Glutamatergic neuron (in vitro differentiated cells): ENCODE data around the gene RTP1. TPM values are rescaled to one million over a fixed set of nuclear protein-coding genes. Genes with fewer than 3 reads are reported as not detected.

ENCODE experiments used
- DNase-seq: peaks from one replicate; pipeline ENCODE4 v3.0.0; 2022
- H3K27ac Mint-ChIP-seq: one replicate; pipeline ENCODE4 v1.8.0; 2020; ENCODE audit warnings: mild to moderate bottlenecking, mixed read lengths, inconsistent platforms; ENCODE audit not compliant: unreplicated experiment
- H3K27me3 Mint-ChIP-seq: one replicate; pipeline ENCODE4 v1.8.0; 2020; ENCODE audit warnings: mild to moderate bottlenecking, moderate library complexity, mixed read lengths, inconsistent platforms; ENCODE audit not compliant: unreplicated experiment
- H3K36me3 Mint-ChIP-seq: one replicate; pipeline ENCODE4 v1.8.0; 2020; ENCODE audit warnings: mild to moderate bottlenecking, mixed read lengths, inconsistent platforms; ENCODE audit not compliant: unreplicated experiment
- H3K4me1 Mint-ChIP-seq: one replicate; pipeline ENCODE4 v1.8.0; 2020; ENCODE audit warnings: mild to moderate bottlenecking, low read depth, mixed read lengths, inconsistent platforms; ENCODE audit not compliant: unreplicated experiment
- H3K4me3 Mint-ChIP-seq: one replicate; pipeline ENCODE4 v1.8.0; 2020; ENCODE audit warnings: mild to moderate bottlenecking, mixed read lengths, inconsistent platforms; ENCODE audit not compliant: unreplicated experiment
- H3K9me3 Mint-ChIP-seq: one replicate; pipeline ENCODE4 v1.8.0; 2020; ENCODE audit warnings: mild to moderate bottlenecking, moderate library complexity, mixed read lengths, inconsistent platforms; ENCODE audit not compliant: unreplicated experiment
- CTCF ChIP-seq: fragments of 200-600 bp; sonication (generic); IDR thresholded peaks from one replicate; pipeline ENCODE4 v1.5.0; 2021; ENCODE audit not compliant: partially characterized antibody, unreplicated experiment
- total RNA-seq: library from RNA; stranded (reverse); fragmentation: NEBNext Ultra II Directional; extraction: Animal tissue kit (Norgen Biotek cat#: 25700); gene quantifications from one replicate; pipeline ENCODE4 v1.2.1, GENCODE V29; 2021; ENCODE audit not compliant: unreplicated experiment

RTP1 gene
- total RNA-seq, 1 donor from 2014 or later, result not detected

GRCh38 chr3:187172929-187173328 is 24.4 kb upstream of the RTP1 start:
- Mint-ChIP-seq H3K27ac (no peak overlapping the region), H3K4me1 (no peaks in the 10 kb centered on the region), H3K9me3 (peaks cover 2% of the 10 kb centered on the region), H3K27me3 (no peaks in the 10 kb centered on the region), H3K36me3 (no peaks in the 10 kb centered on the region), H3K4me3 (no peak overlapping the region)
- no peak for TF ChIP-seq CTCF
- no peak for DNase-seq

- TF ChIP-seq CTCF, result no peak
- Mint-ChIP-seq H3K27me3 (peaks cover 6% of the 10 kb centered on the region), H3K4me1 (peaks cover 6% of the 10 kb centered on the region), H3K27ac (no peak overlapping the region), H3K4me3 (no peak overlapping the region), H3K9me3 (peaks cover 3% of the 10 kb centered on the region), H3K36me3 (no peaks in the 10 kb centered on the region)
- no peak for DNase-seq
Measured at GRCh38 chr3:187181454-187182170, 15.7 kb upstream of the RTP1 start.

- H3K4me1 Mint-ChIP-seq, result peaks cover 6% of the 10 kb centered on the region
Measured at GRCh38 chr3:187183210-187183862, 13.9 kb upstream of the RTP1 start.

GRCh38 chr3:187183903-187184302 is 13.4 kb upstream of the RTP1 start:
- Mint-ChIP-seq H3K4me3 (no peak overlapping the region), H3K4me1 (peaks cover 6% of the 10 kb centered on the region), H3K27ac (no peak overlapping the region), H3K27me3 (peaks cover 6% of the 10 kb centered on the region), H3K36me3 (no peaks in the 10 kb centered on the region), H3K9me3 (peaks cover 1% of the 10 kb centered on the region)
- no peak for TF ChIP-seq CTCF
- no peak for DNase-seq

More at GRCh38 chr3:187183210-187183862, 13.9 kb upstream of the RTP1 start:
- TF ChIP-seq CTCF, result no peak
- peaks cover 6% of the 10 kb centered on the region for H3K27me3 Mint-ChIP-seq
- no peak overlapping the region for H3K4me3 Mint-ChIP-seq
- H3K27ac Mint-ChIP-seq, result no peak overlapping the region
- no peak for DNase-seq
- peaks cover 1% of the 10 kb centered on the region for H3K9me3 Mint-ChIP-seq
- no peaks in the 10 kb centered on the region for H3K36me3 Mint-ChIP-seq

GRCh38 chr3:187185759-187186158 is 11.5 kb upstream of the RTP1 start:
- H3K27ac Mint-ChIP-seq, result no peak overlapping the region
- no peak for DNase-seq
- H3K4me1 Mint-ChIP-seq, result peaks cover 6% of the 10 kb centered on the region
- no peaks in the 10 kb centered on the region for H3K27me3 Mint-ChIP-seq
- H3K9me3 Mint-ChIP-seq, result no peaks in the 10 kb centered on the region
- no peak overlapping the region for H3K4me3 Mint-ChIP-seq
- no peaks in the 10 kb centered on the region for H3K36me3 Mint-ChIP-seq
- TF ChIP-seq CTCF, result no peak
